SK-N-SH treated with all-trans-retinoic acid at 6 μM for 48 hours (cell line): ENCODE measurements around the gene SCYGR1.

Source experiments
- OSR1 ChIP-seq: fragments of 250-450 bp; sonication (Bioruptor Pico); IDR thresholded peaks from 2 replicates; pipeline ENCODE4 v1.8.0; 2022; ENCODE audit warnings: moderate library complexity, mild to moderate bottlenecking, inconsistent platforms
- POU6F1 ChIP-seq: fragments of 250-450 bp; sonication (Bioruptor Pico); IDR thresholded peaks from 2 replicates; pipeline ENCODE4 v1.8.0; 2021; ENCODE audit warnings: low read depth, mild to moderate bottlenecking, moderate library complexity, borderline replicate concordance

- no peak for TF ChIP-seq POU6F1 (CRISPR knock-in tag)
- no peak for TF ChIP-seq OSR1
These were observed 36.1 kb upstream of the SCYGR1 start for GRCh38 chr2:227423656-227424499.
